ENCODE measurements around the gene CMBL.

The CMBL gene

DNA sequence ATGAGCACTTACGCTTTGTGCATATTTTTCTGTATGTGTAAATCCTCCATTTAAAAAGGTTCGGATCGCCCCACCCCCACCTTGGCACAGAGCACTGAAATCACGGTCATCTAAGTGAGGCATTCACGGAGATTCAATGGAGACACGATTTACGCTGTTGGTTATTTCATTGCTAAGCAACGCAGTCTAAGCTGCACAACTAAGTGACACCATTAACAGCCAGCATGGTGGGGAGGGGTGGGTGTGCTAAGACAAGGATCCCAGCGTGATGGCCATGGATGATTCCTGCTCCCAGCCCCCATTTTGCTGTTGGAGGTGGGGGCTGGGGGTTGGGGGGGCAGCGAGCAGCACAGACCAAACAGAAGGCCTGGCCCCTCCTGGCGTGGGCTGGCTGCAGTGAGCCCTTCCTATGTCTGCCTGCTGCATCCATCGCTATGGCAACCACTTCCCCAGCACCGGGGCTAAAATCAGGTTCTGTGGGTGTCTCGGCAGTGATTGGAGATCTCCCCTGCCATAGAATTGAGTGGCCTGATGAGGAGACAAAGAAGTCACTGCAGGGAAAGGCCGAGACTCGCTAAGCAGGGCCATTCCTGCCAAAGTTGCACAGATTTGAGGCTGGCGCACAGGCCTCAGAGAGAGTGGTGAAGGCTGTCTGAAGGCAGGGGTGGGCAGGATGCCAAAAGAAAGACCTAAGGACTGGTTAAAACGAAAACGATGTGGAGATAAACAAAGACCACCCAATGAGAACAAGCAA, 31.5 kb upstream of the CMBL start:
- H3K36me3 Mint-ChIP-seq (ENCODE audit: low read depth): no peaks in the 10 kb centered on the region
- H3K27ac Mint-ChIP-seq: no peak overlapping the region
- no peak overlapping the region for H3K4me3 Mint-ChIP-seq
- peaks cover 10% of the 10 kb centered on the region for H3K4me1 Mint-ChIP-seq (ENCODE audit: low read depth)
- H3K9me3 Mint-ChIP-seq: no peaks in the 10 kb centered on the region
- peaks cover 12% of the 10 kb centered on the region for H3K27me3 Mint-ChIP-seq
- intact Hi-C loops (cut with micrococcal nuclease): no loop called here

- Mint-ChIP-seq H3K4me1 (ENCODE audit: low read depth) (peaks cover 10% of the 10 kb centered on the region), H3K27ac (no peak overlapping the region), H3K4me3 (no peak overlapping the region), H3K36me3 (ENCODE audit: low read depth) (peaks cover under 1% of the 10 kb centered on the region), H3K9me3 (no peaks in the 10 kb centered on the region), H3K27me3 (peaks cover 15% of the 10 kb centered on the region)
- intact Hi-C loops (cut with micrococcal nuclease): no loop called here
Measured at GRCh38 chr5:10338686-10339057, 31.0 kb upstream of the CMBL start.

GRCh38 chr5:10337986-10338385, 30.3 kb upstream of the CMBL start:
- intact Hi-C loops (cut with micrococcal nuclease): no loop called here

GRCh38 chr5:10337107-10337506, 29.4 kb upstream of the CMBL start:
- Mint-ChIP-seq H3K4me3 (no peak overlapping the region), H3K9me3 (no peaks in the 10 kb centered on the region), H3K4me1 (ENCODE audit: low read depth) (peaks cover 17% of the 10 kb centered on the region), H3K27ac (no peak overlapping the region), H3K27me3 (peaks cover 31% of the 10 kb centered on the region), H3K36me3 (ENCODE audit: low read depth) (peaks cover 6% of the 10 kb centered on the region)
- intact Hi-C loops (cut with micrococcal nuclease): no loop called here

More at GRCh38 chr5:10337986-10338385, 30.3 kb upstream of the CMBL start:
- no peak overlapping the region for H3K4me3 Mint-ChIP-seq
- peaks cover 22% of the 10 kb centered on the region for H3K27me3 Mint-ChIP-seq
- peaks cover 17% of the 10 kb centered on the region for H3K4me1 Mint-ChIP-seq (ENCODE audit: low read depth)
- H3K9me3 Mint-ChIP-seq: no peaks in the 10 kb centered on the region
- no peak overlapping the region for H3K27ac Mint-ChIP-seq
- H3K36me3 Mint-ChIP-seq (ENCODE audit: low read depth): peaks cover 6% of the 10 kb centered on the region

GRCh38 chr5:10335711-10336470, 28.2 kb upstream of the CMBL start:
- intact Hi-C loops (cut with micrococcal nuclease): no loop called here
- no peak overlapping the region for H3K27ac Mint-ChIP-seq
- no peak overlapping the region for H3K4me3 Mint-ChIP-seq
- H3K9me3 Mint-ChIP-seq: no peaks in the 10 kb centered on the region
- H3K27me3 Mint-ChIP-seq: peaks cover 42% of the 10 kb centered on the region
- peaks cover 6% of the 10 kb centered on the region for H3K36me3 Mint-ChIP-seq (ENCODE audit: low read depth)
- peaks cover 25% of the 10 kb centered on the region for H3K4me1 Mint-ChIP-seq (ENCODE audit: low read depth)

DNA sequence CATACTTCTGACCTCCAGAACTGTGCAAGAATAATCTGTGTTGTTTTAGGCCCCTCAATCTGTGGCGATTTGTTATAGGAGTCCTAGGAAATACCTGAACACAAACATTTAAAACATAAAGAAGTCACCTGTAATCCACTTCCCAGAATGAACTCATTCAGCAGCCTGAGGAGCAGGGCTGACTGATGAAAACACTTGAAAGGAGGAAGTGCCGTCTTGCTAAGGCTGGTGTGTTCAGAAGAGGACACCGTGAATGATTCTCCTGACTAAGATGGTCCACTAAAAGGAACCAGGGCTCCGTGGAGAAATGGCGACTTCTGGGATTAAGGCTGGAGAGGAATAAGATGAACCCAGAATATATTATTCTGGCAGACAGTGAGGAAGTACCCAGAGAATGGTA, 27.1 kb upstream of the CMBL start:
- H3K4me3 Mint-ChIP-seq: no peak overlapping the region
- no peaks in the 10 kb centered on the region for H3K9me3 Mint-ChIP-seq
- peaks cover 45% of the 10 kb centered on the region for H3K27me3 Mint-ChIP-seq
- H3K27ac Mint-ChIP-seq: no peak overlapping the region
- H3K36me3 Mint-ChIP-seq (ENCODE audit: low read depth): peaks cover 6% of the 10 kb centered on the region
- intact Hi-C loops (cut with micrococcal nuclease): no loop called here
- H3K4me1 Mint-ChIP-seq (ENCODE audit: low read depth): peaks cover 32% of the 10 kb centered on the region

DNA sequence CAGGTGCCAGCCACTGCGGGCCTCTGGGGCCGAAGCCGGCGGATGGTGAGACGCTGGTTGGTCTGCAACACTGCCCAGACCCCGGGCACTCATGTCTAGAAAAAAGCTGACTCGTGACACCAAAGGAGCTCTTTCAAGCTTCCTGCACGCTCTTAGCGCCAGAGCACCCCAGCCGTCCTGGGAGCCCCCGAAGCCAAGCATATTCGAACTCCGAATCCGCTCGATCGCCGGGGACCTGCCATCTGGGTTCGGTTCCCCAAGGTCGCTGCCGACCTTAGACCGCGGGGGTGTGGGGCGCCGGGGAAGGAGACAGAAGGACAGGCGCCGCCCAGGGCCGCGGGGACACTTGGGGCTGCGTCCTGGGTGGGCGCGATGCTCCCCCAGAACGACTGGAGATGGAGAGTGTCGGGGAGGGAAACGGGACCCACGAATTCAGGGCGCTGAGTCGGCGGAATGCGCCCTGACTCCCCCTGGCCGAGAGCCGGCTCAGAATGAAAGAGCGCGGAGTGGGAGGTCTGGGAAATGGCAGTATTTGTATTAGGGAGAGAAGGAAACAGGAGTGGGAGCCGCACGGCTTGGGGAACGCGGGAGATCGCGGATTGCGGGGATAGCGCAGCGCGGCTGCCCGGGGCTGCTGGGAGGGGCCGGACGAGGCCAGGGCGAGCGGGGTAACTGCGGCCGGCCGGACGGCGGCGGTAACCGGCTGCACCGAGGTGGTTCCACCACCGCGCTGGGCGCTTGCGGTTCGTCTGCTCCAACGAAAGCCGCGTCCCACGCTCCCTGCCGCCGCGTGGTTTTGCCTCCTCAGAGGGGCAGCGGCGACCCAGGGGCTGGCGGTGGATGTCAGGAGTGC, 25.7 kb upstream of the CMBL start:
- Mint-ChIP-seq H3K36me3 (ENCODE audit: low read depth) (peaks cover 6% of the 10 kb centered on the region), H3K4me3 (peak overlapping the region; percentile 88), H3K9me3 (no peaks in the 10 kb centered on the region), H3K4me1 (ENCODE audit: low read depth) (peaks cover 32% of the 10 kb centered on the region), H3K27me3 (peaks cover 45% of the 10 kb centered on the region), H3K27ac (peak overlapping the region; percentile 74)
- intact Hi-C loops (cut with micrococcal nuclease): no loop called here

GRCh38 chr5:10332301-10332700, 24.6 kb upstream of the CMBL start:
- Mint-ChIP-seq H3K4me1 (ENCODE audit: low read depth) (peaks cover 32% of the 10 kb centered on the region), H3K9me3 (no peaks in the 10 kb centered on the region), H3K27ac (no peak overlapping the region), H3K4me3 (no peak overlapping the region), H3K27me3 (peaks cover 45% of the 10 kb centered on the region), H3K36me3 (ENCODE audit: low read depth) (peaks cover 6% of the 10 kb centered on the region)
- intact Hi-C loops (cut with micrococcal nuclease): no loop called here

DNA sequence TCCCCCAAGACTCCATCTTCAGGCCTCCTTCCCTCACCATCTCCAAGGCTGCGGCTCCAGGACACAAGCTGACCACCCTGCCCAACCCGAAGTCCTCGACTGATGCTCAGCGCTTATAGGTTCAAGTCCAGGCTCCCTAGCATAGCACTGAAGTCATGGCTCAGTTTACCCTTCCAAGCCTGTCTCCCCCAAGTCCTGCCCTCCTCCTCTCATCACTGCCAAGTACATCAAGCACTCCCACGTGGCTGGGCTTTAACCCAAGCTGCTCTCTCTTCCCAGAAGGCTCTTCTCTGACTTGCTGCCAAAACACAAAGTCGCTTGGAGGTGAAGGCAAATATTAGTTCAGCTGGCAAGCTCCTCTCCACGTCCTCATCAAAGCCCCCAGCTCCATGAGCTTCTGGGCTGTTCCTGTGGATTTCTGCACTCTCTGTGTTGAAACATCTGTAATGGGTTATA, 23.7 kb upstream of the CMBL start:
- H3K27ac Mint-ChIP-seq: peak overlapping the region; percentile 3
- intact Hi-C loops (cut with micrococcal nuclease): no loop called here
- no peaks in the 10 kb centered on the region for H3K9me3 Mint-ChIP-seq
- H3K4me3 Mint-ChIP-seq: no peak overlapping the region
- peaks cover 32% of the 10 kb centered on the region for H3K4me1 Mint-ChIP-seq (ENCODE audit: low read depth)
- peaks cover 42% of the 10 kb centered on the region for H3K27me3 Mint-ChIP-seq
- H3K36me3 Mint-ChIP-seq (ENCODE audit: low read depth): peaks cover 6% of the 10 kb centered on the region

- Mint-ChIP-seq H3K4me1 (ENCODE audit: low read depth) (peaks cover 32% of the 10 kb centered on the region), H3K4me3 (no peak overlapping the region), H3K9me3 (no peaks in the 10 kb centered on the region), H3K27ac (no peak overlapping the region), H3K27me3 (peaks cover 42% of the 10 kb centered on the region), H3K36me3 (ENCODE audit: low read depth) (peaks cover 6% of the 10 kb centered on the region)
- intact Hi-C loops (cut with micrococcal nuclease): no loop called here
Measured at GRCh38 chr5:10330511-10331230, 23.0 kb upstream of the CMBL start.

DNA sequence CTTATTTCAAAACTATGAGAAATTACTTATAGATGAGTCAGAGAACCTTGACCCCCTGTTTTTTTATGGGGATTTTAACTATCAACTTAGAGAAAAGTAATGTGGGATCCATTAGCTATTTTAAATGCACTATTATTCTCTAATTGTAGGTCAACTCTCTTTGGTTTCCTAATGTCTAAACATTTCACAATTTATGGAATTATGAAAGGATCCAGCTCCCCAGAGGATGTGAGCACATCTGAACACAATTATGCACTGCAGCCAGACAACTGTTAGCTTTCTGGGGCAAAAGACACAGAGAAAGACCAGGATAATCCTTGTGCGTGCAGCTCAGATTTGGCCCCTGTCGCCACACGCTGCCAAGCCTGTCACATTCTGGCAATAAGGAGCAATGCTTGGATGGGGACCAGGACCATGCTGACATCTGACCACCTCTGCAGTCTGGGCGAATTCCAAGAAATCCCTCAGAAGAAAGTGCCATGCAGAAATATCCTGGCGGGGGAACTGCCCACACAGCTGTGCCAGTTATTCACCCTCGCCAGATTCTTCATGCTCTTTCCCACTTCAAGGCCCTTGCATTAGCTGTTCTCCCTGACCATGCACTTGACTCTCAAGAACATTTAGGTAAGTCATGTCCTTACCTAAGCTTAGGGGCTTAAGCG, 22.2 kb upstream of the CMBL start:
- Mint-ChIP-seq H3K4me1 (ENCODE audit: low read depth) (peaks cover 33% of the 10 kb centered on the region), H3K9me3 (no peaks in the 10 kb centered on the region), H3K27me3 (peaks cover 39% of the 10 kb centered on the region), H3K27ac (no peak overlapping the region), H3K4me3 (no peak overlapping the region), H3K36me3 (ENCODE audit: low read depth) (peaks cover 6% of the 10 kb centered on the region)
- intact Hi-C loops (cut with micrococcal nuclease): no loop called here

GRCh38 chr5:10329446-10329819, 21.7 kb upstream of the CMBL start:
- Mint-ChIP-seq H3K36me3 (ENCODE audit: low read depth) (peaks cover 6% of the 10 kb centered on the region), H3K9me3 (no peaks in the 10 kb centered on the region), H3K4me1 (ENCODE audit: low read depth) (peaks cover 33% of the 10 kb centered on the region), H3K27me3 (peaks cover 35% of the 10 kb centered on the region), H3K27ac (no peak overlapping the region), H3K4me3 (no peak overlapping the region)
- intact Hi-C loops (cut with micrococcal nuclease): no loop called here

GRCh38 chr5:10328323-10328722, 20.6 kb upstream of the CMBL start:
- Mint-ChIP-seq H3K36me3 (ENCODE audit: low read depth) (peaks cover 2% of the 10 kb centered on the region), H3K4me3 (no peak overlapping the region), H3K27me3 (peaks cover 26% of the 10 kb centered on the region), H3K4me1 (ENCODE audit: low read depth) (peaks cover 27% of the 10 kb centered on the region), H3K27ac (no peak overlapping the region), H3K9me3 (no peaks in the 10 kb centered on the region)
- intact Hi-C loops (cut with micrococcal nuclease): no loop called here
